HepG2 (cell line): ENCODE measurements around the gene LEPROT. TPM values are rescaled to one million over a fixed set of nuclear protein-coding genes. Genes with fewer than 3 reads are reported as not detected.

Experiments
- ATAC-seq: fragments of 200-7000 bp; cut with Tn5 transposase; 3 replicates; pipeline ENCODE4 v1.9.1; 2020; ENCODE audit warnings: mild to moderate bottlenecking, moderate library complexity
- BruUV-seq: library from RNA; stranded (reverse); fragments of 400-500 nt; replicated peaks from 2 replicates; lab custom pipeline; 2021; lab: Mats Ljungman, UMichigan
- CTCF ChIA-PET: fragments of 300-600 bp; formaldehyde crosslinking; extraction: SDS; loops from one replicate; lab custom pipeline; 2021; ENCODE audit warnings: low total read pairs, inconsistent platforms, low intra/inter-chr PET ratio; lab: Yijun Ruan, JAX
- POLR2A ChIA-PET: fragments of 350-600 bp; sonication (Branson Sonifier 250); formaldehyde crosslinking; loops from one replicate; lab custom pipeline; 2020; ENCODE audit warnings: antibody characterized with exemption, inconsistent platforms; lab: Yijun Ruan, JAX
- DNase-seq: peaks from one replicate; pipeline ENCODE4 v3.0.0-alpha.2; 2015; ENCODE audit warnings: low spot score
- FAIRE-seq: peaks from 3 replicates; lab custom pipeline; 2011; peaks lifted over from hg19 to GRCh38; lab: Jason Lieb, UNC
- H2AFZ ChIP-seq: one replicate; pipeline ENCODE4 v1.6.1; 2011; ENCODE audit warnings: low read length, inconsistent platforms
- H3K27ac ChIP-seq: fragments of 300-600 bp; 3 replicates; pipeline ENCODE4 v1.8.0; 2011; ENCODE audit warnings: mixed run types, mild to moderate bottlenecking, mixed read lengths, low read length, inconsistent platforms; ENCODE audit not compliant: insufficient read depth; ENCODE audit errors: extremely low read length
- H3K27me3 ChIP-seq, 2 experiments: fragments of 200-600 bp in 1 of 2; 2 replicates in 1 of 2; 3 replicates in 1 of 2; pipeline versions ENCODE4 v1.6.0 to v1.8.0; 2011; ENCODE audit warnings: low read length in 2 of 2, mild to moderate bottlenecking in 2 of 2, moderate library complexity in 2 of 2, inconsistent platforms in 1 of 2; ENCODE audit not compliant: insufficient read depth in 2 of 2, control insufficient read depth in 1 of 2
- H3K36me3 ChIP-seq, 2 experiments: fragments of 200-600 bp in 1 of 2; replicated peaks in 1 of 2; 2 replicates in 1 of 2; 3 replicates in 1 of 2; pipeline versions ENCODE4 v1.5.1 to v1.8.0; 2011; ENCODE audit warnings: low read length in 2 of 2, inconsistent platforms in 1 of 2; ENCODE audit not compliant: insufficient read depth in 2 of 2, control insufficient read depth in 1 of 2
- H3K4me1 ChIP-seq: 2 replicates; pipeline ENCODE4 v1.5.1; 2012; ENCODE audit warnings: low read length, inconsistent platforms; ENCODE audit not compliant: insufficient read depth
- H3K4me2 ChIP-seq: 2 replicates; pipeline ENCODE4 v1.6.0; 2011; ENCODE audit warnings: low read depth, low read length, inconsistent platforms
- H3K4me3 ChIP-seq, 3 experiments: fragments of 200-600 bp in 1 of 3; sonication (generic), shearing (Covaris generic) in 1 of 3; replicated peaks in 1 of 3; 2 replicates each; pipeline ENCODE4 v1.5.1; 2011 to 2016; ENCODE audit warnings: low read length in 3 of 3, inconsistent platforms in 2 of 3, low read depth in 2 of 3, mild to moderate bottlenecking in 2 of 3, control low read depth in 1 of 3, mixed read lengths in 1 of 3; ENCODE audit not compliant: insufficient read depth in 1 of 3
- H3K79me2 ChIP-seq: one replicate; pipeline ENCODE4 v1.6.1; 2011; ENCODE audit warnings: low read length, inconsistent platforms; ENCODE audit not compliant: insufficient read depth
- H3K9ac ChIP-seq: 2 replicates; pipeline ENCODE4 v1.6.0; 2011; ENCODE audit warnings: mild to moderate bottlenecking, low read depth, low read length, inconsistent platforms; ENCODE audit not compliant: insufficient read depth
- H3K9me3 ChIP-seq: 2 replicates; pipeline ENCODE4 v1.5.1; 2012; ENCODE audit warnings: mild to moderate bottlenecking, low read length
- H4K20me1 ChIP-seq: 2 replicates; pipeline ENCODE4 v1.6.0; 2011; ENCODE audit warnings: inconsistent platforms, mild to moderate bottlenecking, low read length, moderate library complexity; ENCODE audit not compliant: insufficient read depth
- ATF7 ChIP-seq, 2 experiments: fragments of 450-650 bp in 1 of 2; sonication (generic) in 1 of 2; formaldehyde crosslinking in 1 of 2; IDR thresholded peaks; 2 replicates each; pipeline versions ENCODE4 v1.4.0 to v1.6.1; 2016 to 2020; ENCODE audit warnings: antibody characterized with exemption in 1 of 2, mild to moderate bottlenecking in 1 of 2, missing genetic modification reagents in 1 of 2
- BCL6 ChIP-seq: IDR thresholded peaks from 2 replicates; pipeline ENCODE4 v1.6.1; 2016; ENCODE audit warnings: missing genetic modification reagents, missing compliant biosample characterization
- HMG20A ChIP-seq: IDR thresholded peaks from 2 replicates; pipeline ENCODE4 v1.6.1; 2016; ENCODE audit warnings: borderline replicate concordance
- ZKSCAN1 ChIP-seq: fragments of 150-350 bp; IDR thresholded peaks from 2 replicates; pipeline ENCODE4 v1.6.1; 2014; ENCODE audit warnings: low read length
- ZNF567 ChIP-seq: sonication (generic); formaldehyde crosslinking; IDR thresholded peaks from 2 replicates; pipeline ENCODE4 v1.8.1; 2023; ENCODE audit warnings: mild to moderate bottlenecking, missing genetic modification reagents, borderline replicate concordance
- ZNF670 ChIP-seq: sonication (generic); formaldehyde crosslinking; IDR thresholded peaks from 2 replicates; pipeline ENCODE4 v1.8.0; 2022; ENCODE audit warnings: mild to moderate bottlenecking, missing genetic modification reagents, borderline replicate concordance
- WGBS: methylation state at CpG from one replicate; pipeline ENCODE4 v1.1.6; 2017; ENCODE audit warnings: low lambda C conversion rate; 5-methylcytosine and 5-hydroxymethylcytosine counted together
- in situ Hi-C: cut with HindIII; loops from 2 replicates; pipeline ENCODE4 v1.10.0; 2017; ENCODE audit warnings: low pct_unique_long_range_greater_than_20kb; ENCODE audit not compliant: extremely low pct_ligation_motif_present
- intact Hi-C: fragments of 100-400 bp; cut with micrococcal nuclease; formaldehyde crosslinking; loops from one replicate; pipeline ENCODE4 v1.10.0; 2022; ENCODE audit not compliant: unreplicated experiment
- polyA plus RNA-seq, 8 experiments: library from polyadenylated mRNA; depleted of rRNA in 3 of 8; stranded (reverse) in 7 of 8; unstranded in 1 of 8; fragments of >200 nt; fragmentation: Illumina TruSeq in 4 of 8; extraction: Trizol in 4 of 8; gene quantifications; 2 replicates each; pipeline versions ENCODE4 v1.2.1 to v1.2.3, GENCODE V29; 2011 to 2016; ENCODE audit warnings: low read depth in 4 of 8, missing spikeins in 1 of 8, mixed read lengths in 1 of 8; ENCODE audit not compliant: insufficient read depth in 1 of 8
- total RNA-seq, 5 experiments: library from RNA; depleted of rRNA; stranded (reverse); fragments of >200 nt; fragmentation: Illumina TruSeq; extraction: Trizol; gene quantifications; 2 replicates each; pipeline ENCODE4 v1.2.3, GENCODE V29; 2016; ENCODE audit warnings: low read depth in 1 of 5
- TF ChIP-seq, protein P1 (sequence below): IDR thresholded peaks from 2 replicates; pipeline ENCODE4 v1.6.1; 2016; ENCODE audit warnings: missing compliant biosample characterization, missing genetic modification reagents, borderline replicate concordance
- TF ChIP-seq, protein P2 (sequence below): sonication (generic); formaldehyde crosslinking; IDR thresholded peaks from 2 replicates; pipeline ENCODE4 v1.4.0; 2020; ENCODE audit warnings: missing genetic modification reagents
- TF ChIP-seq, protein P3 (sequence below): IDR thresholded peaks from 2 replicates; pipeline ENCODE4 v1.6.1; 2016; ENCODE audit warnings: missing biosample characterization, missing genetic modification reagents, low read depth
- TF ChIP-seq, protein P4 (sequence below): sonication (generic); formaldehyde crosslinking; IDR thresholded peaks from 2 replicates; pipeline ENCODE4 v1.9.0; 2021; ENCODE audit warnings: missing genetic modification reagents, borderline replicate concordance
- TF ChIP-seq, protein P5 (sequence below): IDR thresholded peaks from 2 replicates; pipeline ENCODE4 v1.6.1; 2016; ENCODE audit warnings: missing genetic modification reagents, missing compliant biosample characterization

The LEPROT gene
- total and polyA plus RNA-seq, 2 of the 13 experiments (the other 11 are each of a cell fraction or from before 2014, with no cell fraction given), result 36.8 to 51.4 TPM

DNA sequence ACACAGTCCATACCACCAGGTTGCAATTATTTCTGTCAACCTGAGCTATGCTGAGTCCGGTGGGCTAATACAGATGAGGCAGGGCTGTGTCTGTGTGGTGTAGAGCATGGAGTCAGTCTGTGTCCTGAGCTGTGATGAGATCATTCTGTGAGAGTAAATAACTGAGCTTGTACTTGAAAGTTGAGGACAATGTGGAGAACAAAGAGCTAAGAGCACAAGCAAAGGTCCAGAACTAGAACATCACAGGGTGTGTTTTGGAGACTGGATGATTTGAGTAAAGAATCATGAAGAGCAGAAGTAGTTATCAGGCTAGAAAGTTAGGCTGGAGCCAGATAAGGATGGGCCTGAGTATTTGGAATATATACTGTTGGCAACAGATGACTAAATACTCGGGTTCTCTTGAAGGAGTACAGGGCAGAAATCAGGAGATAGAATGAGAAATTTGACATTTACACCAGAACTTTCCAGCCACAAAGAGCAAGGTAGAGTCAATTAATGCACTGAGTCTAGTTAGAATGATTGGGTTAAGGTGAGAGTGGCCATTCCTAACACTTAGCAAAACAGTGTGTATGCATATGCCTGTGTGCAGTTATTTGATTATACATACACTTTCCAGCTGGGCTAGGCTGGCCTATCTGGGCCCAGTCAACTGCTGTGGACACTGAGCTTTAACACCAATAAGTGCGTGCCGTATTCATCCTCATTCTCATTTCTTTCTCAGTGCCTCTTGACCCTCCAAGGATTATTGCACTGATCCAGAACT is 48.8 kb downstream of the LEPROT start:
- H4K20me1 ChIP-seq, result no peaks in the 10 kb centered on the region
- peak; percentile 26 for FAIRE-seq
- WGBS, result 32% methylated on average over 4 of the region's 4 CpGs
- TF ChIP-seq, protein P1, sequence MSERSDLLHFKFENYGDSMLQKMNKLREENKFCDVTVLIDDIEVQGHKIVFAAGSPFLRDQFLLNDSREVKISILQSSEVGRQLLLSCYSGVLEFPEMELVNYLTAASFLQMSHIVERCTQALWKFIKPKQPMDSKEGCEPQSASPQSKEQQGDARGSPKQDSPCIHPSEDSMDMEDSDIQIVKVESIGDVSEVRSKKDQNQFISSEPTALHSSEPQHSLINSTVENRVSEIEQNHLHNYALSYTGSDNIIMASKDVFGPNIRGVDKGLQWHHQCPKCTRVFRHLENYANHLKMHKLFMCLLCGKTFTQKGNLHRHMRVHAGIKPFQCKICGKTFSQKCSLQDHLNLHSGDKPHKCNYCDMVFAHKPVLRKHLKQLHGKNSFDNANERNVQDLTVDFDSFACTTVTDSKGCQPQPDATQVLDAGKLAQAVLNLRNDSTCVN (CRISPR knock-in tag), result 0 out of 2 replicates have a peak, but pooled peaks have one; percentile 62
- TF ChIP-seq BCL6 (CRISPR knock-in tag), result 0 out of 2 replicates have a peak, but pooled peaks have one; percentile 10
- TF ChIP-seq, protein P2, sequence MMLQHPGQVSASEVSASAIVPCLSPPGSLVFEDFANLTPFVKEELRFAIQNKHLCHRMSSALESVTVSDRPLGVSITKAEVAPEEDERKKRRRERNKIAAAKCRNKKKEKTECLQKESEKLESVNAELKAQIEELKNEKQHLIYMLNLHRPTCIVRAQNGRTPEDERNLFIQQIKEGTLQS (CRISPR knock-in tag), result peak; percentile 47; the same call in 1 of the 2 replicates
- no peak for TF ChIP-seq ZKSCAN1
- 0 out of 2 replicates have a peak, but pooled peaks have one; percentile 41 for TF ChIP-seq ZNF670 (CRISPR knock-in tag)
- TF ChIP-seq, protein P3, sequence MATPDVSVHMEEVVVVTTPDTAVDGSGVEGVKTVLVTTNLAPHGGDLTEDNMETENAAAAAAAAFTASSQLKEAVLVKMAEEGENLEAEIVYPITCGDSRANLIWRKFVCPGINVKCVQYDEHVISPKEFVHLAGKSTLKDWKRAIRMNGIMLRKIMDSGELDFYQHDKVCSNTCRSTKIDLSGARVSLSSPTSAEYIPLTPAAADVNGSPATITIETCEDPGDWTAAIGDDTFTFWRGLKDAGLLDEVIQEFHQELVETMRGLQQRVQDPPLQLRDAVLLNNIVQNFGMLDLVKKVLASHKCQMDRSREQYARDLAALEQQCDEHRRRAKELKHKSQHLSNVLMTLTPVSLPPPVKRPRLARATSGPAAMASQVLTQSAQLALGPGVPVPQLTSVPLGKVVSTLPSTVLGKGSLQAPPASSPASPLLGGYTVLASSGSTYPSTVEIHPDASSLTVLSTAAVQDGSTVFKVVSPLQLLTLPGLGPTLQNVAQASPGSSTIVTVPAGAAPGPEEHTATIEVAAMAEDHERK (CRISPR knock-in tag), result no peak
- TF ChIP-seq, protein P4, sequence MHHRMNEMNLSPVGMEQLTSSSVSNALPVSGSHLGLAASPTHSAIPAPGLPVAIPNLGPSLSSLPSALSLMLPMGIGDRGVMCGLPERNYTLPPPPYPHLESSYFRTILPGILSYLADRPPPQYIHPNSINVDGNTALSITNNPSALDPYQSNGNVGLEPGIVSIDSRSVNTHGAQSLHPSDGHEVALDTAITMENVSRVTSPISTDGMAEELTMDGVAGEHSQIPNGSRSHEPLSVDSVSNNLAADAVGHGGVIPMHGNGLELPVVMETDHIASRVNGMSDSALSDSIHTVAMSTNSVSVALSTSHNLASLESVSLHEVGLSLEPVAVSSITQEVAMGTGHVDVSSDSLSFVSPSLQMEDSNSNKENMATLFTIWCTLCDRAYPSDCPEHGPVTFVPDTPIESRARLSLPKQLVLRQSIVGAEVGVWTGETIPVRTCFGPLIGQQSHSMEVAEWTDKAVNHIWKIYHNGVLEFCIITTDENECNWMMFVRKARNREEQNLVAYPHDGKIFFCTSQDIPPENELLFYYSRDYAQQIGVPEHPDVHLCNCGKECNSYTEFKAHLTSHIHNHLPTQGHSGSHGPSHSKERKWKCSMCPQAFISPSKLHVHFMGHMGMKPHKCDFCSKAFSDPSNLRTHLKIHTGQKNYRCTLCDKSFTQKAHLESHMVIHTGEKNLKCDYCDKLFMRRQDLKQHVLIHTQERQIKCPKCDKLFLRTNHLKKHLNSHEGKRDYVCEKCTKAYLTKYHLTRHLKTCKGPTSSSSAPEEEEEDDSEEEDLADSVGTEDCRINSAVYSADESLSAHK (CRISPR knock-in tag), result no peak
- peak; percentile 30; the same call in 1 of the 2 replicates for TF ChIP-seq ATF7 (IDR thresholded peaks at IDR 0.05)
- TF ChIP-seq ATF7 (CRISPR knock-in tag; IDR thresholded peaks at IDR 0.05), result no peak; the same call in 1 of the 2 replicates
- TF ChIP-seq, protein P5, sequence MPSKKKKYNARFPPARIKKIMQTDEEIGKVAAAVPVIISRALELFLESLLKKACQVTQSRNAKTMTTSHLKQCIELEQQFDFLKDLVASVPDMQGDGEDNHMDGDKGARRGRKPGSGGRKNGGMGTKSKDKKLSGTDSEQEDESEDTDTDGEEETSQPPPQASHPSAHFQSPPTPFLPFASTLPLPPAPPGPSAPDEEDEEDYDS (CRISPR knock-in tag), result 0 out of 2 replicates have a peak, but pooled peaks have one; percentile 18
- peak; percentile 21; the same call in 1 of the 2 replicates for TF ChIP-seq HMG20A (CRISPR knock-in tag)
- TF ChIP-seq ZNF567, result no peak

More for the DNA sequence above, 48.8 kb downstream of the LEPROT start:
- Histone ChIP-seq H3K9ac (peak overlapping the region; percentile 31; the same call in 1 of the 2 replicates), H3K79me2 (no peaks in the 10 kb centered on the region), H2AFZ (no peak overlapping the region), H3K4me1 (peaks cover 78% of the 10 kb centered on the region), H3K27me3 (no peaks in the 10 kb centered on the region), H3K27ac (peak overlapping the region; percentile 77), H3K36me3 (no peaks in the 10 kb centered on the region), H3K4me2 (peak overlapping the region; percentile 36), H3K9me3 (no peaks in the 10 kb centered on the region), H3K4me3 (peak overlapping the region in 1 of 3 experiments; percentile 2; a peak in 1 of 6 replicates)
- intact Hi-C loops (loop anchor here (5.0 kb wide), 1 partner anchor 47 kb away; the partner anchor contains the start of genes LEPR and LEPROT), in situ Hi-C loops (no loop called here)
- ATAC-seq (peak; percentile 50), DNase-seq (peak; percentile 61)
- POLR2A ChIA-PET, result interaction anchor here (0.6 to 4.0 kb wide), 8 partner anchors 7 to 50 kb away, joined by 3 to 26 read pairs (median 4); partner anchors contain the start of genes LEPR and LEPROT
- BruUV-seq, result TSS peak; percentile 57
- CTCF ChIA-PET, result no interaction called here
